Measurements from ENCODE around the gene SQSTM1.

- TF ChIP-seq CTCF (IDR thresholded peaks at IDR 0.05; ENCODE audit: poor library complexity), result no peak
- no peak for TF ChIP-seq EZH2 (IDR thresholded peaks at IDR 0.05; ENCODE audit: borderline replicate concordance)
- no peak for TF ChIP-seq EZH2phosphoT487 (IDR thresholded peaks at IDR 0.05; ENCODE audit: low read depth, severe bottlenecking, unreplicated experiment)
Observed at GRCh38 chr5:179803651-179804554, 16.8 kb upstream of the SQSTM1 start.

Measured in hepatocyte (in vitro differentiated cells).